ENCODE results near the gene PRKCA.

PRKCA gene

DNA sequence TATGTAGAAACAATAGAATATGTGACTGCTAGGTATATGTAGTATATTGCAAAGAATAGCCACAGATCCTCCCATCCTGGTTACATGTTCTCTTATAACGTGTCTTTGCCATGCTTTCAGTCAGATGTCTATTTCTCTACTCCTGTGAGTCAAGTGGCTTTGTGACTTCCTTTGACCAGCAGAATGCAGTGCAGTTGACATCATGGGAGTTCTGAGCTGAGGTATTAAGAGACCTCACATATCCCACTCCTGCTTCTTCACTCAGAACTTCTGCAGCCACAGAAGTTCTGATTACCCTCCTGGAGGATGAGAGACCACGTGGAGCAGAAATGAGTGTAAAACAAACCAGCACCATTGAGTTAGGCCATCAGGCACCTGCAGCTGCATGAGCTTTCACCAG lies 222.5 kb downstream of the PRKCA start:
- TF ChIP-seq, protein P1, sequence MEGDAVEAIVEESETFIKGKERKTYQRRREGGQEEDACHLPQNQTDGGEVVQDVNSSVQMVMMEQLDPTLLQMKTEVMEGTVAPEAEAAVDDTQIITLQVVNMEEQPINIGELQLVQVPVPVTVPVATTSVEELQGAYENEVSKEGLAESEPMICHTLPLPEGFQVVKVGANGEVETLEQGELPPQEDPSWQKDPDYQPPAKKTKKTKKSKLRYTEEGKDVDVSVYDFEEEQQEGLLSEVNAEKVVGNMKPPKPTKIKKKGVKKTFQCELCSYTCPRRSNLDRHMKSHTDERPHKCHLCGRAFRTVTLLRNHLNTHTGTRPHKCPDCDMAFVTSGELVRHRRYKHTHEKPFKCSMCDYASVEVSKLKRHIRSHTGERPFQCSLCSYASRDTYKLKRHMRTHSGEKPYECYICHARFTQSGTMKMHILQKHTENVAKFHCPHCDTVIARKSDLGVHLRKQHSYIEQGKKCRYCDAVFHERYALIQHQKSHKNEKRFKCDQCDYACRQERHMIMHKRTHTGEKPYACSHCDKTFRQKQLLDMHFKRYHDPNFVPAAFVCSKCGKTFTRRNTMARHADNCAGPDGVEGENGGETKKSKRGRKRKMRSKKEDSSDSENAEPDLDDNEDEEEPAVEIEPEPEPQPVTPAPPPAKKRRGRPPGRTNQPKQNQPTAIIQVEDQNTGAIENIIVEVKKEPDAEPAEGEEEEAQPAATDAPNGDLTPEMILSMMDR (IDR thresholded peaks at IDR 0.05; ENCODE audit: control insufficient read depth, extremely low read depth, insufficient read depth), result no peak
- H3K4me3 ChIP-seq (ENCODE audit: low read depth, low read length), result no peak overlapping the region
- DNase-seq (ENCODE audit: low read depth), result no peak

DNA sequence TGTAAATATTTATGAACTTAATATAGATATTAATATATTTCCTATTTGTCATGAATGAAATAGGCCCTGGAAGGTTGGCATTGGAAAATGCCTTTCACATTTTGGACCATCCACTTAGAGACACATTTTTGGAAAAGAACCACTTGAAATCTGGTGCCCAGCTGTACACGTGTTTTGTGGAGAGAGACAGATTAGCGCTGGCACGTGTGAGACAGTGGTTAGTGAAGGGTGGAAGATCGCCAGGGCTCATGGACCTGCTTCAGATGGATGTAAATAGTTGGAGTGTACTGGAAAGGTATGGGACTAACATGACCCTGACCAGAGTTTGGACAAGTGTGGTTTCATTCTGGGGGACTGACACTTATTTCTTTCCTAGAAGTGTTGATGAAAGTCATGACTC lies 222.9 kb downstream of the PRKCA start:
- TF ChIP-seq, protein P1 (IDR thresholded peaks at IDR 0.05; ENCODE audit: control insufficient read depth, extremely low read depth, insufficient read depth), result no peak
- DNase-seq (ENCODE audit: low read depth), result no peak
- no peak overlapping the region for H3K4me3 ChIP-seq (ENCODE audit: low read depth, low read length)

DNA sequence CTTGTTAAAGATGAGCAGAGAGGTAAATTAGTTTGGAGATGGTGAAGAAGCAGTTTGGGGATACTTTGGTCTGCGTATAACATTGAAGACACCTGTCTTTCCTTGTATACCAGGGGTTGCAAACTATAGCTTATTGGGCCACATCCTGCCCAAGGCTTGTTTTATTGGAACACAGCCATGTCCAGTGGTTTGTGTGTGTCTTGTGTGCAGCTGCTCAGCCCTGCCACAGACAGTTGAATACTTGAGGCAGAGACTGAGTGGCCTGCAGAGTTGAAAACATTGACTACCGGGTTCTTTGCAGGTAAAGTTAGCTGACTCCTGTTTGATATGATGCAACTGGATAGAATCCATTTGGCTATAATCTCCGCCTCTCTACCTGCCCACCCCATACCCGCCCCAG lies 224.4 kb downstream of the PRKCA start:
- no peak overlapping the region for H3K4me3 ChIP-seq (ENCODE audit: low read depth, low read length)
- TF ChIP-seq, protein P1 (IDR thresholded peaks at IDR 0.05; ENCODE audit: control insufficient read depth, extremely low read depth, insufficient read depth), result no peak
- DNase-seq (ENCODE audit: low read depth), result no peak

DNA sequence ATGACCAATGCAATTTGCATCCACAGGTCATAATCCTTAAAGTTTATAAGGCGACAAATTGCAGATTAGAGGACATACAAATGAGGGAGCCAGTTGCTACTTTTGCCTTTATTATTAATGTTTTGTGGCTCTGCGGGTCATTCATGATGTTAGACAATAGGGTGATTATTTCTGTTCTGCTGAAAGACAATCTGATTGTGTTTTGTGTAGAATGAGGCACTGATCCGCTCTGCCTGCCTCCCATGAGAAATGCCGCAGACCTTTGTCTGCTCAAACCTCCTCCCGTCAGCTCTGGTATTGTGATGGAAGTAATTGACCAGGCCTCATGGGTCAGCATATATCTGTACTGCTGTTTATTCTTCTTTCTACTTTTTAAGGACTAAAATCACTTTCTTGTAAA lies 224.9 kb downstream of the PRKCA start:
- no peak for DNase-seq (ENCODE audit: low read depth)
- H3K4me3 ChIP-seq (ENCODE audit: low read depth, low read length), result no peak overlapping the region
- TF ChIP-seq, protein P1 (IDR thresholded peaks at IDR 0.05; ENCODE audit: control insufficient read depth, extremely low read depth, insufficient read depth), result no peak

DNA sequence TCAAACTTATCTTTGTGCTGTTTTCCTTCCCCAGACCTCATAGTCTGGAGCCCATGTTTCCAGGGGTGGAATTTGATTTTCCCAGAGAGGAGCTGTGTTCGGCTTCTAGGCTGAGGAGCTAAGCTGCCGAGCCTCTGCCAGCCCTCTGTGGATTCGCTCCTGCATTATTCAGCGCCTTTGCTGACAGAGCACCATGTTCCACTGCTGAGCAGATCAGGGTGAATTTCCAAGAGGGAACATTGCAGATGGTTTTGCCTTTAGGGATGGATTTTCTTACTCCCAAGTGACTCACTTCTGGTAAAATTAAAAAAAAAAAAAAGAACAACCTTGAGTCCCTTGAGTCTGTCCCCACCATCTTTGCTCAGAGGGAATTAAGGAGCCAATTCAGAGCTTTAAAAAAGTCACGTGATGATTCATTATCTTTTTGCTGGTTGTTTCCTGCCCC lies 229.5 kb downstream of the PRKCA start:
- DNase-seq (ENCODE audit: low read depth), result no peak
- H3K4me3 ChIP-seq (ENCODE audit: low read depth, low read length), result no peak overlapping the region
- TF ChIP-seq, protein P1 (IDR thresholded peaks at IDR 0.05; ENCODE audit: control insufficient read depth, extremely low read depth, insufficient read depth), result no peak

DNA sequence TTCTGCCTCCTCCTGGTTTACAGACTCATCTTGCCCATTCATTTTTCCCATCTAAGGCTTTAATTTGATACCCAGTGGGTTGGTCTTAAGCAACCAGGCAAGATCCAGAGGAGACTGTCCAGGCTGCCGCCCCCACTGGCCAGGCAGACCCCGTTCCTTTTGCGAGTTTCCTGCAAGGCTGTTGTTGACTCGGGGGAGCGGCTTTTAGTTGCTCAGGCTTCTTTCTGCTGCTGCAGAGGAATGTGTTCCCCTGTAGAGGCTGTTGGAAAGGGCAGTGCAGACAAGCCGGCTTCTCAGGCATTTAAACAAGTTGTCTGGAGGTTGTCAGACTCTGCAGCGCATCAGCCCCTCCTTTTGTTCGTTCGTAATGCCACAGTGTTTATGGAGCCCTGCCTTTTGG lies 231.2 kb downstream of the PRKCA start:
- no peak overlapping the region for H3K4me3 ChIP-seq (ENCODE audit: low read depth, low read length)
- no peak for DNase-seq (ENCODE audit: low read depth)
- TF ChIP-seq, protein P1 (IDR thresholded peaks at IDR 0.05; ENCODE audit: control insufficient read depth, extremely low read depth, insufficient read depth), result no peak

DNA sequence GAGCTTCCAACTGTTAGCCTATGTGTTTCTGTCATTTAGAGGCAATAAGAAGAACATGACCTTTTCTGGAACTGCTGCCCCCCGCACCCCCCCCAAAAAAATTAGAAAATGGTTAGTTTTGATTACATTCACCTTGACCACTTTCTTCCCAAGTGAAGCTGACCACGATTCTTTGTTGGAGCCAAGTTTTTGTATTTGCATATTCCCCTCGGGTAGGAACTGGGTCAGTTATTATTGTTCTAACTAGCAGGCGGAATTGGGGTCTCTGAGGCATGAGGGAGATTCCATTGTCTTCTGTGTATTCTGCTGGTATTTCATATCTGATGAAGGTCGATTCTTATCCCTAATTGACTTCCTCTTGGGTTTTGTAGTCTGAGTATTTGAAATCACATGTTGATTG lies 231.6 kb downstream of the PRKCA start:
- no peak for DNase-seq (ENCODE audit: low read depth)
- H3K4me3 ChIP-seq (ENCODE audit: low read depth, low read length), result no peak overlapping the region
- TF ChIP-seq, protein P1 (IDR thresholded peaks at IDR 0.05; ENCODE audit: control insufficient read depth, extremely low read depth, insufficient read depth), result no peak
